ENCODE results near the gene SNX33.

DNA sequence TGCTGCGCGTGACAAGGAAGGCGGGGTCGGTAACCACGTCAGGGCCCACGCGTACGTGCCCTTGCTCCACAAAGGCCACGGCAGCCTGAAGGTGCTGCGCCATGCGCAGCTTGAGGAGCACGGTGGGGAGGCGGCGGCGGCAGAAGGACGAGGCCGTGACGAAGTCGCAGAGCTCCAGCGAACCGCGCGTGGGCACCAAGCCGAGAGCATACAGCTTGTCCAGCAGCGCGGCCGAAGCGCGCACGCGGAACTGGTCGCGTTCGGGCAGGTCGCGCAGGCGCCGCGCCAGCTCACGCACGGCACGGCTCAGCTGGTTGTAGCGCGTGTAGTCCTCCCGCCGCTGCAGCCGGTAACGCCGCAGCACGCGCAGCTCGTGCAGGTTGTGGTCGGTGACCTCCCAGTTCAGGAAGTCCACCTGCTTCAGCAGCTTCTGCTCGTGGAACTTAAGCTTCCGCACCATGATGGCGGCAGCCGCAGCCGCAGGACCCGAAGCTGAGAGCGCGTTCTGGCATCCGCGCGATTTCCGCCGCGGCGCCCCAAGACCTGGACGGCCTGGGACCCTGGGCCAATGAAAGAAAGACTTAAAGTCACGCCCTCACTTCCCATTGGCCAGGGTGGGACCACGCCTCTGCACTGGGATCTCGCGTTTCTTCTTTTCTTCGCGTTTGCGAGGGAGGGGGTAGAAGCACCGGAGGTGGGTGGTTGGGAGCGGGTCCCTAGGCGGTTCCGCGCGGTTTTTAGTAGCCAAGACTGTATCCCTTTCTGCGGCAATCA is 7.8 kb upstream of the SNX33 start, which contains the start of gene IMP3:
- TF ChIP-seq POLR2A (IDR thresholded peaks at IDR 0.05): peak; percentile 87
- TF ChIP-seq, protein P1, sequence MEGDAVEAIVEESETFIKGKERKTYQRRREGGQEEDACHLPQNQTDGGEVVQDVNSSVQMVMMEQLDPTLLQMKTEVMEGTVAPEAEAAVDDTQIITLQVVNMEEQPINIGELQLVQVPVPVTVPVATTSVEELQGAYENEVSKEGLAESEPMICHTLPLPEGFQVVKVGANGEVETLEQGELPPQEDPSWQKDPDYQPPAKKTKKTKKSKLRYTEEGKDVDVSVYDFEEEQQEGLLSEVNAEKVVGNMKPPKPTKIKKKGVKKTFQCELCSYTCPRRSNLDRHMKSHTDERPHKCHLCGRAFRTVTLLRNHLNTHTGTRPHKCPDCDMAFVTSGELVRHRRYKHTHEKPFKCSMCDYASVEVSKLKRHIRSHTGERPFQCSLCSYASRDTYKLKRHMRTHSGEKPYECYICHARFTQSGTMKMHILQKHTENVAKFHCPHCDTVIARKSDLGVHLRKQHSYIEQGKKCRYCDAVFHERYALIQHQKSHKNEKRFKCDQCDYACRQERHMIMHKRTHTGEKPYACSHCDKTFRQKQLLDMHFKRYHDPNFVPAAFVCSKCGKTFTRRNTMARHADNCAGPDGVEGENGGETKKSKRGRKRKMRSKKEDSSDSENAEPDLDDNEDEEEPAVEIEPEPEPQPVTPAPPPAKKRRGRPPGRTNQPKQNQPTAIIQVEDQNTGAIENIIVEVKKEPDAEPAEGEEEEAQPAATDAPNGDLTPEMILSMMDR (IDR thresholded peaks at IDR 0.05): no peak
